ENCODE results near the gene DHRS11.

DNA sequence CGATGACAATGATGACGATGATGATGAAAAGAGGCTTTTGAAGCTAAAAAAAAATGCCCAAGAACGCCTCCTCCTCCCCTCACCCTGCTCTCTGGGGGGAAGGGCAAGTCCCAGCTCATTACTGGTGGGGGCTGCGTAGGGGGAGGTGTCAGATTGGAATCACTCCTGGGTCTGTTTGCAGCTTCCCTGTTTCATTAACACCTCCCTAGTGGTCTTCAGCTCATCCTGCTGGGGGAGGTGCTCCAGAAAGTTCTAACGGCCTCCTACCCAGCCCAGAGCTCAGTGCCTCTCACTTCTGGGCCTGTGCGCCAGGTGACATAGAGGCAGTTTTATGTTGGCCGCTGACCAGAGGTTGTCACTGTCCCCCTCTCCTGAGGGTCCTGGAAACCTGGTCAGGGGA is 22.4 kb downstream of the DHRS11 start:
- TF ChIP-seq, protein P1, sequence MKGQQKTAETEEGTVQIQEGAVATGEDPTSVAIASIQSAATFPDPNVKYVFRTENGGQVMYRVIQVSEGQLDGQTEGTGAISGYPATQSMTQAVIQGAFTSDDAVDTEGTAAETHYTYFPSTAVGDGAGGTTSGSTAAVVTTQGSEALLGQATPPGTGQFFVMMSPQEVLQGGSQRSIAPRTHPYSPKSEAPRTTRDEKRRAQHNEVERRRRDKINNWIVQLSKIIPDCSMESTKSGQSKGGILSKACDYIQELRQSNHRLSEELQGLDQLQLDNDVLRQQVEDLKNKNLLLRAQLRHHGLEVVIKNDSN (IDR thresholded peaks at IDR 0.05; ENCODE audit: borderline replicate concordance, extremely low read length, insufficient read depth, low read depth, low read length), result no peak
- TF ChIP-seq EP300 (IDR thresholded peaks at IDR 0.05; ENCODE audit: borderline replicate concordance in 1 of 2, control insufficient read depth in 1 of 2, low read depth in 2 of 2, low read length in 2 of 2) (no peak), IKZF1 (conservative IDR thresholded peaks at IDR 0.05) (no peak), PAX5 (IDR thresholded peaks at IDR 0.05; ENCODE audit: borderline replicate concordance, low read depth, low read length) (no peak), RAD21 (IDR thresholded peaks at IDR 0.05; ENCODE audit: insufficient read depth, low read depth, low read length) (no peak), SMC3 (IDR thresholded peaks at IDR 0.05; ENCODE audit: borderline replicate concordance, low read length) (no peak), POLR2A (IDR thresholded peaks at IDR 0.05; ENCODE audit: low read depth, low read length) (no peak), SREBF1 (IDR thresholded peaks at IDR 0.05; ENCODE audit: low read length) (no peak), MEF2B (IDR thresholded peaks at IDR 0.05; ENCODE audit: partially characterized antibody, poor library complexity, severe bottlenecking) (no peak), EZH2 (IDR thresholded peaks at IDR 0.05; ENCODE audit: borderline replicate concordance, control insufficient read depth, low read depth, low read length) (no peak), ZNF274 (IDR thresholded peaks at IDR 0.05; ENCODE audit: insufficient read depth, insufficient read length) (no peak)
